Thyroid gland (tissue), 4 donors: Measurements from ENCODE around the gene RPS6KA4. TPM values are rescaled to one million over a fixed set of nuclear protein-coding genes. Genes with fewer than 3 reads are reported as not detected.

Source experiments
- DNase-seq, 2 donors: peaks; one replicate each; pipeline ENCODE4 v3.0.0-alpha.2; 2019
- H3K27ac ChIP-seq, 3 donors: fragments of 200-600 bp; sonication (generic); 1 replicate in 2 of 3; 2 replicates in 1 of 3; pipeline ENCODE4 v1.5.1; 2016 to 2019; ENCODE audit warnings: mild to moderate bottlenecking in 1 of 3, moderate library complexity in 1 of 3
- H3K27me3 ChIP-seq: fragments of 200-600 bp; sonication (generic); one replicate; pipeline ENCODE4 v1.5.1; 2019
- H3K36me3 ChIP-seq, 2 donors: fragments of 200-600 bp; sonication (generic); one replicate each; pipeline ENCODE4 v1.5.1; 2016 to 2019
- H3K4me1 ChIP-seq, 2 donors: fragments of 200-600 bp; sonication (generic); one replicate each; pipeline ENCODE4 v1.5.1; 2017 to 2019
- H3K4me3 ChIP-seq, 3 donors: fragments of 200-600 bp; sonication (generic); replicated peaks in 1 of 3; 1 replicate in 2 of 3; 2 replicates in 1 of 3; pipeline ENCODE4 v1.5.1; 2016; ENCODE audit warnings: mild to moderate bottlenecking in 1 of 3
- H3K9me3 ChIP-seq: fragments of 200-600 bp; sonication (generic); one replicate; pipeline ENCODE4 v1.5.1; 2017
- POLR2A ChIP-seq, 2 donors: fragments of 450-650 bp; IDR thresholded peaks; one replicate each; pipeline ENCODE4 v1.6.1; 2017; ENCODE audit warnings: antibody characterized with exemption in 2 of 2, mild to moderate bottlenecking in 2 of 2, moderate library complexity in 1 of 2
- WGBS, 2 donors: methylation state at CpG; one replicate each; pipeline ENCODE4 v1.1.5; 2017; 5-methylcytosine and 5-hydroxymethylcytosine counted together
- intact Hi-C: fragments of 100-400 bp; cut with DNase I; formaldehyde crosslinking; loops from one replicate; pipeline ENCODE4 v1.15.1; 2023
- total RNA-seq, 4 donors: library from RNA; depleted of rRNA; stranded (reverse); fragments of >200 nt; gene quantifications; one replicate each; pipeline ENCODE4 v1.2.3, GENCODE V29; 2016
- TF ChIP-seq, protein P1 (sequence below), 6 experiments: fragments of 200-600 bp in 3 of 6; fragments of 450-650 bp in 3 of 6; sonication (generic) in 3 of 6; IDR thresholded peaks; one replicate each; pipeline ENCODE4 v1.5.1; 2016 to 2019; ENCODE audit warnings: antibody characterized with exemption in 6 of 6, mild to moderate bottlenecking in 2 of 6, inconsistent platforms in 1 of 6, moderate library complexity in 1 of 6

RPS6KA4 gene
- total RNA-seq, 4 donors from 2014 or later: 19.2 to 44.9 (median 21.8) TPM

DNA sequence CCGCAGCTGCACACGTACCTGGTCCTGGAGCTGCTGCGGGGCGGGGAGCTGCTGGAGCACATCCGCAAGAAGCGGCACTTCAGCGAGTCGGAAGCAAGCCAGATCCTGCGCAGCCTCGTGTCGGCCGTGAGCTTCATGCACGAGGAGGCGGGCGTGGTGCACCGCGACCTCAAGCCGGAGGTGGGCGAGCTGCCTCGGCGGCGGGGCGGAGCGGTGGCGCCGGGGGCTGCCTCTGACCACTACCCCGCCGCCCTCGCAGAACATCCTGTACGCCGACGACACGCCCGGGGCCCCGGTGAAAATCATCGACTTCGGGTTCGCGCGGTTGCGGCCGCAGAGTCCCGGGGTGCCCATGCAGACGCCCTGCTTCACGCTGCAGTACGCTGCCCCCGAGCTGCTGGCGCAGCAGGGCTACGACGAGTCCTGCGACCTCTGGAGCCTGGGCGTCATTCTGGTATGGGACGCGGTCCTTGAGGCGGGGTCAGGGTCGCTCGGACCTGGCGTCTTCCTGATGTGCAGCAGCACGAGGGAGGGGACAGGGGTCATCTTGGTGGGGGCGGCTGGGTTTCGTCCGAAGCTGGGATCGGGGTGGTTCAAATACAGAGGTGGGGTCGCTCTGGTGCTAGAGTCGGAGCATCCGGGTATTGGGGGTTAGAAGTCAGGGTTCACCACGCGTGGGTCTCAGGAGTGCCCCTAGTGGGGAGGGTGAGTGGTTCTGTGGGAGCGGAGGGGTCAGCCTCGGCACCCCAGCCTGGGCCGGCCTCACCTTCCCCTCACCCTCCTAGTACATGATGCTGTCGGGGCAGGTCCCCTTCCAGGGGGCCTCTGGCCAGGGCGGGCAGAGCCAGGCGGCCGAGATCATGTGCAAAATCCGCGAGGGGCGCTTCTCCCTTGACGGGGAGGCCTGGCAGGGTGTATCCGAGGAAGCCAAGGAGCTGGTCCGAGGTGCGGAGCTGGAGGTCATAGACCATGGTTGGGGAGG lies 10.8 kb downstream of the RPS6KA4 start:
- TF ChIP-seq, protein P1, sequence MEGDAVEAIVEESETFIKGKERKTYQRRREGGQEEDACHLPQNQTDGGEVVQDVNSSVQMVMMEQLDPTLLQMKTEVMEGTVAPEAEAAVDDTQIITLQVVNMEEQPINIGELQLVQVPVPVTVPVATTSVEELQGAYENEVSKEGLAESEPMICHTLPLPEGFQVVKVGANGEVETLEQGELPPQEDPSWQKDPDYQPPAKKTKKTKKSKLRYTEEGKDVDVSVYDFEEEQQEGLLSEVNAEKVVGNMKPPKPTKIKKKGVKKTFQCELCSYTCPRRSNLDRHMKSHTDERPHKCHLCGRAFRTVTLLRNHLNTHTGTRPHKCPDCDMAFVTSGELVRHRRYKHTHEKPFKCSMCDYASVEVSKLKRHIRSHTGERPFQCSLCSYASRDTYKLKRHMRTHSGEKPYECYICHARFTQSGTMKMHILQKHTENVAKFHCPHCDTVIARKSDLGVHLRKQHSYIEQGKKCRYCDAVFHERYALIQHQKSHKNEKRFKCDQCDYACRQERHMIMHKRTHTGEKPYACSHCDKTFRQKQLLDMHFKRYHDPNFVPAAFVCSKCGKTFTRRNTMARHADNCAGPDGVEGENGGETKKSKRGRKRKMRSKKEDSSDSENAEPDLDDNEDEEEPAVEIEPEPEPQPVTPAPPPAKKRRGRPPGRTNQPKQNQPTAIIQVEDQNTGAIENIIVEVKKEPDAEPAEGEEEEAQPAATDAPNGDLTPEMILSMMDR (IDR thresholded peaks at IDR 0.05): no peak
- no peak for TF ChIP-seq POLR2A (IDR thresholded peaks at IDR 0.05)
- peaks cover 24 to 42% of the 10 kb centered on the region in 2 donors for H3K36me3 ChIP-seq
- H3K27me3 ChIP-seq: no peaks in the 10 kb centered on the region
- DNase-seq: no peak
- H3K27ac ChIP-seq: no peak overlapping the region
- intact Hi-C loops: no loop called here
- H3K9me3 ChIP-seq: no peaks in the 10 kb centered on the region
- 86 to 89% methylated on average over 60 to 82 of the region's 82 CpGs for WGBS, 2 donors
- H3K4me3 ChIP-seq: no peak overlapping the region
- no peaks in the 10 kb centered on the region for H3K4me1 ChIP-seq

DNA sequence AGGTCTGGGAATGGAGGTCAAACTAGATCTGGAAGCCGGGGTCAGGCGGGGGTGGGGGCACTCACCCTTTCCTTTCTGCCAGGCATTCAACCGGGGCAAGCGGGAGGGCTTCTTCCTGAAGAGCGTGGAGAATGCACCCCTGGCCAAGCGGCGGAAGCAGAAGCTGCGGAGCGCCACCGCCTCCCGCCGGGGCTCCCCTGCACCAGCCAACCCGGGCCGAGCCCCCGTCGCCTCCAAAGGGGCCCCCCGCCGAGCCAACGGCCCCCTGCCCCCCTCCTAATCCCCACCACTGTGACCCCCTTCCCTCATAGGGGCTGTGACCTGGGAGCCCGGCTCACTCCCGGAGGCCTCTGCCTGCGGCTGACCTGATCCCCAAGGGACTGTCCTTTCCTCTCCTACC lies 12.2 kb downstream of the RPS6KA4 start:
- intact Hi-C loops: no loop called here
- 89 to 91% methylated on average over 4 to 18 of the region's 22 CpGs for WGBS, 2 donors
- Histone ChIP-seq H3K36me3 (peaks cover 15 to 31% of the 10 kb centered on the region in 2 donors), H3K27ac (no peak overlapping the region), H3K4me3 (no peak overlapping the region), H3K27me3 (no peaks in the 10 kb centered on the region), H3K9me3 (no peaks in the 10 kb centered on the region), H3K4me1 (no peaks in the 10 kb centered on the region)
- DNase-seq: no peak
- TF ChIP-seq POLR2A (IDR thresholded peaks at IDR 0.05): no peak
- TF ChIP-seq, protein P1 (IDR thresholded peaks at IDR 0.05): no peak

DNA sequence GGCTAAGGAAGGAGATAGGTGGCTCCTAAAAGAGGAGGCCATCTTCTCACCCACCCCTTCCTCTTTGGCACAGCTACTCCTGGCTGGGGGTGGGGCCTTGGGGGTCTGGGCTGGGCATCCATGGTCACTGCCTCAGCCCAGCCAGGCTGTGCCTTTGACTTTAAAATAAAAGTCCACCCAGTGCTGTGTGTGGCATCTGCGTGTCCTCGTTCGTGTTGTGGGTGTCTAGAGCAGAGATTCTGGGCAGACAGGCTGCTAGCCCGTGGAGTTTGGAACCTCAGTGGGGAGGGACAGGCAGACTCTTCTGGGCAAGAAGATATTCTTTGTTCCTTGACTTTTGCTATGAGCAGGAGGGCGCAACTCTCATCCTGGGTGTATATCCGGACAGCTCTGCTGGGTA lies 13.1 kb downstream of the RPS6KA4 start:
- H3K4me1 ChIP-seq: no peaks in the 10 kb centered on the region
- H3K9me3 ChIP-seq: no peaks in the 10 kb centered on the region
- intact Hi-C loops: no loop called here
- H3K27me3 ChIP-seq: no peaks in the 10 kb centered on the region
- WGBS, 2 donors: 97 to 100% methylated on average over 6 of the region's 6 CpGs
- DNase-seq: no peak
- H3K27ac ChIP-seq: no peak overlapping the region
- no peak overlapping the region for H3K4me3 ChIP-seq
- peaks cover 8 to 23% of the 10 kb centered on the region in 2 donors for H3K36me3 ChIP-seq
- no peak for TF ChIP-seq POLR2A (IDR thresholded peaks at IDR 0.05)
- TF ChIP-seq, protein P1 (IDR thresholded peaks at IDR 0.05): no peak

DNA sequence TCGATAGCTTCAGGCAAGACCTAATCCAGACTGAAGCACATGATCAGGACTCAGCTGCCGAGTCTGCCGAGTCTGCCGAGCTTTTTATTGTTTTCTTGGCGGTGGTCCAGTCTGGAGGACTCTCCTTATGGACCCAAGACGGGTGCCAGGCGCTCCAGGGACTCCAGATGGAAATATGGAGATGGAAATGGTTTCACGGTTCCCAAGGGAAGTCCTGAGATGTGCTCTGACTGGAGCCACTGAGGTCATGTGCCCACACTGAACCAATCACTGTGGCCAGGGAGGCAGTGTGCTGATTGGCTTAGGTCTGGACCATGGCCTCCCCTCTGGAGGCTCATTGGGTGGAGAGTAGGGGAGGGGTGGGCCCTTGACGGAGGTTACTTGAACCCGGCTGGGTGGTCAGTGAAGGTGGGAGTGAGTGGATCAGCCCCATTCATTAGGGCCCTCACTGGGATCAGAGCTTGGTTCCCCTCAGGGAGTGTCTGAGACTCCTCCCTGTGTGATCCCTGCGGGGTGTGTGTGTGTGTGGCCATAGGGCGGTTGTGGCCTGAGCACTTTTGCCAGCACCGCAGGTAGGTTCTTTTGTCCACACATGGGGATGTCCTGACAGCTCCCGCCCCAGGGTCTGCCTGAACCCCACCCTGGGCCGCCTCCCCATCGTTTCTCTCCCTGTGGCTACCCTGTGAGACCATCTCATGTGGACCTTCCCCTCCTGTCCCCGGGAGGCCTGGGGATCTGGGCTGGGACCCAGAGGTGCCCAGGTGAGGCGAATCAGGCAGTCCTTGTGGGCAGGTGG lies 14.0 kb downstream of the RPS6KA4 start:
- Histone ChIP-seq H3K36me3 (peaks cover 5 to 14% of the 10 kb centered on the region in 2 donors), H3K27ac (no peak overlapping the region), H3K9me3 (no peaks in the 10 kb centered on the region), H3K27me3 (no peaks in the 10 kb centered on the region), H3K4me1 (no peaks in the 10 kb centered on the region), H3K4me3 (no peak overlapping the region)
- DNase-seq: no peak
- WGBS, 2 donors: 69 to 79% methylated on average over 16 to 18 of the region's 18 CpGs
- TF ChIP-seq POLR2A (IDR thresholded peaks at IDR 0.05): no peak
- TF ChIP-seq, protein P1 (IDR thresholded peaks at IDR 0.05): no peak
- intact Hi-C loops: no loop called here
